Liver (tissue), 10 donors: ENCODE data around the gene CDCP2. TPM values are rescaled to one million over a fixed set of nuclear protein-coding genes. Genes with fewer than 3 reads are reported as not detected.

Source experiments
- DNase-seq: peaks from one replicate; pipeline ENCODE4 v3.0.0-alpha.2; 2017; ENCODE audit warnings: low spot score
- H3K27ac ChIP-seq, 2 donors: one replicate each; pipeline ENCODE4 v1.7.0; 2013; ENCODE audit warnings: inconsistent platforms in 2 of 2, low read length in 2 of 2, control low read depth in 1 of 2, low read depth in 1 of 2, mild to moderate bottlenecking in 1 of 2
- H3K27me3 ChIP-seq, 4 donors: one replicate each; pipeline versions ENCODE4 v1.6.1 to v1.7.0; 2013; ENCODE audit warnings: low read length in 3 of 4, inconsistent platforms in 1 of 4, mild to moderate bottlenecking in 1 of 4, moderate library complexity in 1 of 4; ENCODE audit not compliant: control insufficient read depth in 4 of 4, insufficient read depth in 4 of 4
- H3K36me3 ChIP-seq, 4 donors: one replicate each; pipeline versions ENCODE4 v1.6.1 to v1.7.0; 2013; ENCODE audit warnings: low read length in 3 of 4, mild to moderate bottlenecking in 3 of 4, low read depth in 1 of 4, moderate library complexity in 1 of 4; ENCODE audit not compliant: control insufficient read depth in 4 of 4, insufficient read depth in 3 of 4
- H3K4me1 ChIP-seq, 4 donors: one replicate each; pipeline versions ENCODE4 v1.6.1 to v1.7.0; 2013; ENCODE audit warnings: low read length in 3 of 4, mild to moderate bottlenecking in 3 of 4, moderate library complexity in 1 of 4; ENCODE audit not compliant: control insufficient read depth in 4 of 4, insufficient read depth in 4 of 4
- H3K4me3 ChIP-seq, 3 donors: one replicate each; pipeline versions ENCODE4 v1.6.1 to v1.7.0; 2013; ENCODE audit warnings: low read length in 3 of 3, control low read depth in 1 of 3, low read depth in 1 of 3, mild to moderate bottlenecking in 1 of 3
- H3K9ac ChIP-seq, 2 donors: one replicate each; pipeline ENCODE4 v1.7.0; 2013; ENCODE audit warnings: low read length in 2 of 2, mild to moderate bottlenecking in 2 of 2, moderate library complexity in 2 of 2, control low read depth in 1 of 2, low read depth in 1 of 2
- H3K9me3 ChIP-seq, 4 donors: one replicate each; pipeline versions ENCODE4 v1.6.1 to v1.7.0; 2013; ENCODE audit warnings: low read length in 3 of 4; ENCODE audit not compliant: control insufficient read depth in 4 of 4
- EGR1 ChIP-seq, 2 donors: IDR thresholded peaks; 2 replicates each; pipeline ENCODE4 v1.6.1; 2016 to 2018; ENCODE audit warnings: antibody characterized with exemption in 2 of 2, low read depth in 2 of 2
- FOXA1 ChIP-seq: IDR thresholded peaks from 2 replicates; pipeline ENCODE4 v1.6.1; 2016; ENCODE audit warnings: antibody characterized with exemption
- FOXA2 ChIP-seq: IDR thresholded peaks from 2 replicates; pipeline ENCODE4 v1.6.1; 2016; ENCODE audit warnings: antibody characterized with exemption
- HNF4A ChIP-seq, 2 donors: conservative IDR thresholded peaks; 2 replicates each; pipeline ENCODE4 v1.6.1; 2016; ENCODE audit warnings: antibody characterized with exemption in 2 of 2, mild to moderate bottlenecking in 2 of 2
- HNF4G ChIP-seq: IDR thresholded peaks from 2 replicates; pipeline ENCODE4 v1.6.1; 2016; ENCODE audit warnings: antibody characterized with exemption
- JUND ChIP-seq, 2 donors: IDR thresholded peaks; 2 replicates each; pipeline ENCODE4 v1.6.1; 2016; ENCODE audit warnings: antibody characterized with exemption in 2 of 2
- NR2F2 ChIP-seq: IDR thresholded peaks from 2 replicates; pipeline ENCODE4 v1.6.1; 2016; ENCODE audit warnings: antibody characterized with exemption
- RXRA ChIP-seq, 2 donors: IDR thresholded peaks; 2 replicates each; pipeline ENCODE4 v1.6.1; 2017 to 2018; ENCODE audit warnings: antibody characterized with exemption in 2 of 2, mild to moderate bottlenecking in 1 of 2
- TAF1 ChIP-seq: conservative IDR thresholded peaks from 2 replicates; pipeline ENCODE4 v1.6.1; 2016; ENCODE audit warnings: antibody characterized with exemption, mild to moderate bottlenecking
- YY1 ChIP-seq: IDR thresholded peaks from 2 replicates; pipeline ENCODE4 v1.6.1; 2016; ENCODE audit warnings: antibody characterized with exemption, mild to moderate bottlenecking
- WGBS: extraction: QIAGEN DNeasy Blood & Tissue Kit; methylation state at CpG from one replicate; pipeline ENCODE4 v1.1.7; 2013; 5-methylcytosine and 5-hydroxymethylcytosine counted together
- polyA plus RNA-seq, 2 donors: library from polyadenylated mRNA; stranded (reverse) in 1 of 2; unstranded in 1 of 2; fragments of 200-250 nt in 1 of 2; fragments of >200 nt in 1 of 2; fragmentation: Nextera tagmentation in 1 of 2; extraction: Ambion mirVana in 1 of 2; gene quantifications; one replicate each; pipeline versions ENCODE4 v1.2.1 to v1.2.3, GENCODE V29; 2013 to 2015
- small RNA-seq: library from RNA; depleted of rRNA; stranded (forward); fragments of <200 nt; gene quantifications from one replicate; pipeline ENCODE3, GENCODE V24; 2014
- total RNA-seq, 2 donors: library from RNA; depleted of rRNA; stranded (reverse); fragments of >200 nt; gene quantifications; one replicate each; pipeline ENCODE4 v1.2.3, GENCODE V29; 2014
- TF ChIP-seq, protein P1 (sequence below): IDR thresholded peaks from 2 replicates; pipeline ENCODE4 v1.6.1; 2016; ENCODE audit warnings: antibody characterized with exemption
- TF ChIP-seq, protein P2 (sequence below): IDR thresholded peaks from 2 replicates; pipeline ENCODE4 v1.6.1; 2016; ENCODE audit warnings: antibody characterized with exemption
- TF ChIP-seq, protein P3 (sequence below): IDR thresholded peaks from 2 replicates; pipeline ENCODE4 v1.6.1; 2016; ENCODE audit warnings: antibody characterized with exemption, mild to moderate bottlenecking
- TF ChIP-seq, protein P4 (sequence below): IDR thresholded peaks from 2 replicates; pipeline ENCODE4 v1.6.1; 2016; ENCODE audit warnings: antibody characterized with exemption
- donor health status: healthy.
- donor health status: healthy.
- donor health status: healthy.
- donor health status: healthy.
- donor health status: healthy.

Gene CDCP2
- total and polyA plus RNA-seq, 4 donors = under 0.01 TPM; not detected in 3

DNA sequence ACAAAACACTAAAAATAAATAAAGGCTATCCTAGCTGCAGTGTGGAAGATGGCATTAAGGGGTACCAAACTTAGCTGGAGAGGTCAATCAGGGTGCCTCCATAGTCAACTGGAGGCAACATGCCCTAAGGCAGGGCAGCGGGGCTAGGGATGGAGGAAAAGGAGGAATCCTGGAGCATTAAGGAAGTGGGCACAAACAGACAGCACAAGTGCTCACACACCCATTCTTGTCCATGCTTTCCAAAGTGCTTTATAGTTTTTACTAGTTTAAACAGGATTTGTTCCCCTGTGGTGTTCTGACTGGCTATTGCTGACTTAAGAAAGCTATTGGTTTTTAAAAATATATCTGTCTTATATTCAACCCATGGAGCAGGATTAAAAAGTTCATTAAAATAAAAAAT, 66.0 kb downstream of the CDCP2 start:
- DNase-seq = no peak
- Histone ChIP-seq H3K9me3 (no peaks in the 10 kb centered on the region), H3K27ac (no peak overlapping the region), H3K9ac (no peak overlapping the region), H3K4me3 (no peak overlapping the region), H3K27me3 (no peaks in the 10 kb centered on the region), H3K36me3 (peaks cover 0 to 3% (median 0%) of the 10 kb centered on the region in 4 donors), H3K4me1 (peaks cover 0 to 1% (median 0%) of the 10 kb centered on the region in 4 donors)
- TF ChIP-seq, protein P1, sequence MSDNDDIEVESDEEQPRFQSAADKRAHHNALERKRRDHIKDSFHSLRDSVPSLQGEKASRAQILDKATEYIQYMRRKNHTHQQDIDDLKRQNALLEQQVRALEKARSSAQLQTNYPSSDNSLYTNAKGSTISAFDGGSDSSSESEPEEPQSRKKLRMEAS = no peak
- TF ChIP-seq JUND (IDR thresholded peaks at IDR 0.05) (no peak), EGR1 (IDR thresholded peaks at IDR 0.05; ENCODE audit: low read depth in 2 of 2) (no peak), NR2F2 (no peak)
- TF ChIP-seq, protein P2, sequence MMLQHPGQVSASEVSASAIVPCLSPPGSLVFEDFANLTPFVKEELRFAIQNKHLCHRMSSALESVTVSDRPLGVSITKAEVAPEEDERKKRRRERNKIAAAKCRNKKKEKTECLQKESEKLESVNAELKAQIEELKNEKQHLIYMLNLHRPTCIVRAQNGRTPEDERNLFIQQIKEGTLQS = no peak
- TF ChIP-seq, protein P3, sequence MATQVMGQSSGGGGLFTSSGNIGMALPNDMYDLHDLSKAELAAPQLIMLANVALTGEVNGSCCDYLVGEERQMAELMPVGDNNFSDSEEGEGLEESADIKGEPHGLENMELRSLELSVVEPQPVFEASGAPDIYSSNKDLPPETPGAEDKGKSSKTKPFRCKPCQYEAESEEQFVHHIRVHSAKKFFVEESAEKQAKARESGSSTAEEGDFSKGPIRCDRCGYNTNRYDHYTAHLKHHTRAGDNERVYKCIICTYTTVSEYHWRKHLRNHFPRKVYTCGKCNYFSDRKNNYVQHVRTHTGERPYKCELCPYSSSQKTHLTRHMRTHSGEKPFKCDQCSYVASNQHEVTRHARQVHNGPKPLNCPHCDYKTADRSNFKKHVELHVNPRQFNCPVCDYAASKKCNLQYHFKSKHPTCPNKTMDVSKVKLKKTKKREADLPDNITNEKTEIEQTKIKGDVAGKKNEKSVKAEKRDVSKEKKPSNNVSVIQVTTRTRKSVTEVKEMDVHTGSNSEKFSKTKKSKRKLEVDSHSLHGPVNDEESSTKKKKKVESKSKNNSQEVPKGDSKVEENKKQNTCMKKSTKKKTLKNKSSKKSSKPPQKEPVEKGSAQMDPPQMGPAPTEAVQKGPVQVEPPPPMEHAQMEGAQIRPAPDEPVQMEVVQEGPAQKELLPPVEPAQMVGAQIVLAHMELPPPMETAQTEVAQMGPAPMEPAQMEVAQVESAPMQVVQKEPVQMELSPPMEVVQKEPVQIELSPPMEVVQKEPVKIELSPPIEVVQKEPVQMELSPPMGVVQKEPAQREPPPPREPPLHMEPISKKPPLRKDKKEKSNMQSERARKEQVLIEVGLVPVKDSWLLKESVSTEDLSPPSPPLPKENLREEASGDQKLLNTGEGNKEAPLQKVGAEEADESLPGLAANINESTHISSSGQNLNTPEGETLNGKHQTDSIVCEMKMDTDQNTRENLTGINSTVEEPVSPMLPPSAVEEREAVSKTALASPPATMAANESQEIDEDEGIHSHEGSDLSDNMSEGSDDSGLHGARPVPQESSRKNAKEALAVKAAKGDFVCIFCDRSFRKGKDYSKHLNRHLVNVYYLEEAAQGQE = no peak
- WGBS = 95% methylated on average over 1 of the region's 1 CpG

DNA sequence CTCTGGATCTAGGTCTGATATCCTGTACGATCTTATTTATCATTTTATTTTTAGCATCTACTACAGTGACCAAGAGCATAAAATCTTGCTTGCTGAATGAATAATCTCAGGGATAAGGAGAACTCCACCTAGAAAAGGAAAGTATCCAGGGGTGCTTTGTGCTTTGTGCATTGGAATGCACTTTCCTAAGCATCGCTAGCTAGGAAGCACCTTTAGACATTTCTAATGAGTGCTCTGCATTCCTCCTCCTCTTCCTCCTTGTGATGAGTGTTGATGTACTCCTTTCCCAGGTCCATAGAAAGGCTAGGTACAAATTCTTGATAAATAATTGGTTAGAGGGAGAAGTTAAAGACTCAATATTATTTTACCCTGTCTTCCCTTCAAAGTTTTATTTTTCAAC, 68.0 kb downstream of the CDCP2 start:
- Histone ChIP-seq H3K9me3 (no peaks in the 10 kb centered on the region), H3K27ac (no peak overlapping the region), H3K9ac (no peak overlapping the region), H3K36me3 (peaks cover 0 to 3% (median 0%) of the 10 kb centered on the region in 4 donors), H3K4me1 (peaks cover 2 to 18% (median 16%) of the 10 kb centered on the region in 4 donors), H3K4me3 (no peak overlapping the region), H3K27me3 (no peaks in the 10 kb centered on the region)
- TF ChIP-seq, protein P2 = no peak
- TF ChIP-seq NR2F2 (no peak), RXRA (IDR thresholded peaks at IDR 0.05) (no peak), FOXA1 (no peak), HNF4G (no peak), HNF4A (conservative IDR thresholded peaks at IDR 0.05) (no peak), FOXA2 (no peak), EGR1 (IDR thresholded peaks at IDR 0.05; ENCODE audit: low read depth in 2 of 2) (no peak), JUND (IDR thresholded peaks at IDR 0.05) (no peak), YY1 (no peak), TAF1 (no peak)
- TF ChIP-seq, protein P4, sequence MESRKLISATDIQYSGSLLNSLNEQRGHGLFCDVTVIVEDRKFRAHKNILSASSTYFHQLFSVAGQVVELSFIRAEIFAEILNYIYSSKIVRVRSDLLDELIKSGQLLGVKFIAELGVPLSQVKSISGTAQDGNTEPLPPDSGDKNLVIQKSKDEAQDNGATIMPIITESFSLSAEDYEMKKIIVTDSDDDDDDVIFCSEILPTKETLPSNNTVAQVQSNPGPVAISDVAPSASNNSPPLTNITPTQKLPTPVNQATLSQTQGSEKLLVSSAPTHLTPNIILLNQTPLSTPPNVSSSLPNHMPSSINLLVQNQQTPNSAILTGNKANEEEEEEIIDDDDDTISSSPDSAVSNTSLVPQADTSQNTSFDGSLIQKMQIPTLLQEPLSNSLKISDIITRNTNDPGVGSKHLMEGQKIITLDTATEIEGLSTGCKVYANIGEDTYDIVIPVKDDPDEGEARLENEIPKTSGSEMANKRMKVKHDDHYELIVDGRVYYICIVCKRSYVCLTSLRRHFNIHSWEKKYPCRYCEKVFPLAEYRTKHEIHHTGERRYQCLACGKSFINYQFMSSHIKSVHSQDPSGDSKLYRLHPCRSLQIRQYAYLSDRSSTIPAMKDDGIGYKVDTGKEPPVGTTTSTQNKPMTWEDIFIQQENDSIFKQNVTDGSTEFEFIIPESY = no peak
- TF ChIP-seq, protein P3 = no peak
- no peak for DNase-seq
- WGBS = 98% methylated on average over 2 of the region's 2 CpGs

Small RNA genes within 50 kb of the gene (small RNA-seq; reads per million reads assigned to genes)
- gene AL353898.1 = not detected
- not detected for gene AL353898.2

Other genes starting within 250 kb of the CDCP2 start
- gene IFT25, start 207.3 kb downstream of the CDCP2 start, total RNA-seq = 10 to 100 TPM; 13.0 to 18.3 TPM
- 10 to 100 TPM in 1 of 2 donors, 1 to 10 TPM in 1; 8.6 to 37.4 TPM for gene IFT25, start 207.3 kb downstream of the CDCP2 start, polyA plus RNA-seq
- gene LRRC42, start 206.7 kb downstream of the CDCP2 start, total RNA-seq = 10 to 100 TPM in 1 of 2 donors, 1 to 10 TPM in 1; 9.8 to 10.4 TPM
- 10 to 100 TPM; 11.4 to 14.8 TPM for gene LRRC42, start 206.7 kb downstream of the CDCP2 start, polyA plus RNA-seq
- gene LDLRAD1, start 134.8 kb downstream of the CDCP2 start, total RNA-seq = not detected
- gene LDLRAD1, start 134.8 kb downstream of the CDCP2 start, polyA plus RNA-seq = not detected
- 100 to 1,000 TPM; 255 to 261 TPM for gene TMEM59, start 99.8 kb downstream of the CDCP2 start, total RNA-seq
- gene TMEM59, start 99.8 kb downstream of the CDCP2 start, polyA plus RNA-seq = 100 to 1,000 TPM; 298 to 436 TPM
- gene TCEANC2, start 99.4 kb downstream of the CDCP2 start, total RNA-seq = 1 to 10 TPM; 1.9 to 2.1 TPM
- 1 to 10 TPM in 1 of 2 donors, under 1 TPM in 1; 0.89 to 1.6 TPM for gene TCEANC2, start 99.4 kb downstream of the CDCP2 start, polyA plus RNA-seq
- 1 to 10 TPM; 3.6 to 4.5 TPM for gene CYB5RL, start 47.0 kb upstream of the CDCP2 start, total RNA-seq
- gene CYB5RL, start 47.0 kb upstream of the CDCP2 start, polyA plus RNA-seq = 1 to 10 TPM; 1.5 TPM
- 10 to 100 TPM; 34.7 to 52.5 TPM for gene MRPL37, start 47.2 kb upstream of the CDCP2 start, total RNA-seq
- gene MRPL37, start 47.2 kb upstream of the CDCP2 start, polyA plus RNA-seq = 100 to 1,000 TPM in 1 of 2 donors, 10 to 100 TPM in 1; 86.0 to 114 TPM